Thoracic aorta (tissue), 2 donors: Measurements from ENCODE around the gene UQCR10. TPM values are rescaled to one million over a fixed set of nuclear protein-coding genes. Genes with fewer than 3 reads are reported as not detected.

ENCODE experiments used
- ATAC-seq: fragments of 150-250 bp; one replicate; pipeline ENCODE4 v1.8.0; 2017; ENCODE audit warnings: low read depth; ENCODE audit not compliant: insufficient number of reproducible peaks, low FRiP score
- DNase-seq: peaks from one replicate; pipeline ENCODE4 v3.0.0-alpha.2; 2020; ENCODE audit warnings: low spot score
- H3K27ac ChIP-seq, 2 donors: fragments of 200-600 bp; sonication (generic); 1 replicate in 1 of 2; 2 replicates in 1 of 2; pipeline ENCODE4 v1.5.1; 2016; ENCODE audit warnings: mild to moderate bottlenecking in 2 of 2, moderate library complexity in 2 of 2
- H3K27me3 ChIP-seq: fragments of 200-600 bp; sonication (generic); replicated peaks from 2 replicates; pipeline ENCODE4 v1.6.0; 2016; ENCODE audit warnings: mild to moderate bottlenecking; ENCODE audit not compliant: insufficient read depth
- H3K36me3 ChIP-seq: fragments of 200-600 bp; sonication (generic); one replicate; pipeline ENCODE4 v1.5.1; 2016
- H3K4me1 ChIP-seq, 2 donors: fragments of 200-600 bp; sonication (generic); 1 replicate in 1 of 2; 2 replicates in 1 of 2; pipeline versions ENCODE4 v1.5.1 to v1.6.0; 2016; ENCODE audit warnings: low read depth in 2 of 2, mild to moderate bottlenecking in 1 of 2; ENCODE audit not compliant: control insufficient read depth in 1 of 2
- H3K4me3 ChIP-seq: fragments of 200-600 bp; sonication (generic); 2 replicates; pipeline ENCODE4 v1.5.1; 2016; ENCODE audit warnings: mild to moderate bottlenecking
- H3K9me3 ChIP-seq: fragments of 200-600 bp; sonication (generic); 2 replicates; pipeline ENCODE4 v1.5.1; 2016
- CTCF ChIP-seq: fragments of 200-600 bp; sonication (generic); IDR thresholded peaks from one replicate; pipeline ENCODE4 v1.5.1; 2019; ENCODE audit warnings: antibody characterized with exemption
- total RNA-seq, 2 donors: library from RNA; depleted of rRNA; stranded (reverse); fragments of >200 nt; gene quantifications; one replicate each; pipeline versions ENCODE4 v1.1.0 to v1.2.3, GENCODE V29; 2016

Gene UQCR10
- total RNA-seq, 2 donors from 2014 or later = 12.2 to 43.1 TPM

- peaks cover 8% of the 10 kb centered on the region for H3K27me3 ChIP-seq
- peaks cover 0 to 8% of the 10 kb centered on the region in 2 donors for H3K4me1 ChIP-seq
- no peaks in the 10 kb centered on the region for H3K9me3 ChIP-seq
- no peak for TF ChIP-seq CTCF
- no peak overlapping the region for H3K27ac ChIP-seq
- no peak overlapping the region for H3K4me3 ChIP-seq
- ATAC-seq = no peak
- H3K36me3 ChIP-seq = no peaks in the 10 kb centered on the region
- no peak for DNase-seq
These were observed 46.3 kb upstream of the UQCR10 start for GRCh38 chr22:29720811-29721323.

GRCh38 chr22:29722151-29722550 lies 45.0 kb upstream of the UQCR10 start:
- TF ChIP-seq CTCF = no peak
- H3K9me3 ChIP-seq = no peaks in the 10 kb centered on the region
- peaks cover 8% of the 10 kb centered on the region for H3K27me3 ChIP-seq
- no peak overlapping the region for H3K27ac ChIP-seq
- H3K4me3 ChIP-seq = no peak overlapping the region
- peaks cover 0 to 8% of the 10 kb centered on the region in 2 donors for H3K4me1 ChIP-seq
- H3K36me3 ChIP-seq = no peaks in the 10 kb centered on the region
- DNase-seq (no peak), ATAC-seq (no peak)

- DNase-seq (no peak), ATAC-seq (no peak)
- Histone ChIP-seq H3K36me3 (no peaks in the 10 kb centered on the region), H3K27me3 (peaks cover 8% of the 10 kb centered on the region), H3K4me1 (peaks cover 0 to 8% of the 10 kb centered on the region in 2 donors), H3K4me3 (no peak overlapping the region), H3K27ac (no peak overlapping the region), H3K9me3 (no peaks in the 10 kb centered on the region)
- no peak for TF ChIP-seq CTCF
These were observed 44.6 kb upstream of the UQCR10 start for GRCh38 chr22:29722587-29722986.

GRCh38 chr22:29723766-29724165 lies 43.4 kb upstream of the UQCR10 start:
- ATAC-seq = no peak
- Histone ChIP-seq H3K9me3 (no peaks in the 10 kb centered on the region), H3K36me3 (no peaks in the 10 kb centered on the region), H3K27ac (no peak overlapping the region), H3K27me3 (peaks cover 8% of the 10 kb centered on the region), H3K4me3 (no peak overlapping the region), H3K4me1 (peaks cover 0 to 8% of the 10 kb centered on the region in 2 donors)
- no peak for TF ChIP-seq CTCF
- DNase-seq = no peak

- ATAC-seq (no peak), DNase-seq (no peak)
- no peak overlapping the region for H3K27ac ChIP-seq
- peaks cover 8% of the 10 kb centered on the region for H3K27me3 ChIP-seq
- no peak overlapping the region for H3K4me3 ChIP-seq
- TF ChIP-seq CTCF = no peak
- H3K36me3 ChIP-seq = no peaks in the 10 kb centered on the region
- no peaks in the 10 kb centered on the region for H3K9me3 ChIP-seq
- H3K4me1 ChIP-seq = peaks cover 0 to 8% of the 10 kb centered on the region in 2 donors
These were observed 42.3 kb upstream of the UQCR10 start for GRCh38 chr22:29724843-29725242.
